Measurements from ENCODE around the gene TRIM13.

- TF ChIP-seq, protein P1, sequence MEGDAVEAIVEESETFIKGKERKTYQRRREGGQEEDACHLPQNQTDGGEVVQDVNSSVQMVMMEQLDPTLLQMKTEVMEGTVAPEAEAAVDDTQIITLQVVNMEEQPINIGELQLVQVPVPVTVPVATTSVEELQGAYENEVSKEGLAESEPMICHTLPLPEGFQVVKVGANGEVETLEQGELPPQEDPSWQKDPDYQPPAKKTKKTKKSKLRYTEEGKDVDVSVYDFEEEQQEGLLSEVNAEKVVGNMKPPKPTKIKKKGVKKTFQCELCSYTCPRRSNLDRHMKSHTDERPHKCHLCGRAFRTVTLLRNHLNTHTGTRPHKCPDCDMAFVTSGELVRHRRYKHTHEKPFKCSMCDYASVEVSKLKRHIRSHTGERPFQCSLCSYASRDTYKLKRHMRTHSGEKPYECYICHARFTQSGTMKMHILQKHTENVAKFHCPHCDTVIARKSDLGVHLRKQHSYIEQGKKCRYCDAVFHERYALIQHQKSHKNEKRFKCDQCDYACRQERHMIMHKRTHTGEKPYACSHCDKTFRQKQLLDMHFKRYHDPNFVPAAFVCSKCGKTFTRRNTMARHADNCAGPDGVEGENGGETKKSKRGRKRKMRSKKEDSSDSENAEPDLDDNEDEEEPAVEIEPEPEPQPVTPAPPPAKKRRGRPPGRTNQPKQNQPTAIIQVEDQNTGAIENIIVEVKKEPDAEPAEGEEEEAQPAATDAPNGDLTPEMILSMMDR (IDR thresholded peaks at IDR 0.05) = no peak
- TF ChIP-seq, protein P2, sequence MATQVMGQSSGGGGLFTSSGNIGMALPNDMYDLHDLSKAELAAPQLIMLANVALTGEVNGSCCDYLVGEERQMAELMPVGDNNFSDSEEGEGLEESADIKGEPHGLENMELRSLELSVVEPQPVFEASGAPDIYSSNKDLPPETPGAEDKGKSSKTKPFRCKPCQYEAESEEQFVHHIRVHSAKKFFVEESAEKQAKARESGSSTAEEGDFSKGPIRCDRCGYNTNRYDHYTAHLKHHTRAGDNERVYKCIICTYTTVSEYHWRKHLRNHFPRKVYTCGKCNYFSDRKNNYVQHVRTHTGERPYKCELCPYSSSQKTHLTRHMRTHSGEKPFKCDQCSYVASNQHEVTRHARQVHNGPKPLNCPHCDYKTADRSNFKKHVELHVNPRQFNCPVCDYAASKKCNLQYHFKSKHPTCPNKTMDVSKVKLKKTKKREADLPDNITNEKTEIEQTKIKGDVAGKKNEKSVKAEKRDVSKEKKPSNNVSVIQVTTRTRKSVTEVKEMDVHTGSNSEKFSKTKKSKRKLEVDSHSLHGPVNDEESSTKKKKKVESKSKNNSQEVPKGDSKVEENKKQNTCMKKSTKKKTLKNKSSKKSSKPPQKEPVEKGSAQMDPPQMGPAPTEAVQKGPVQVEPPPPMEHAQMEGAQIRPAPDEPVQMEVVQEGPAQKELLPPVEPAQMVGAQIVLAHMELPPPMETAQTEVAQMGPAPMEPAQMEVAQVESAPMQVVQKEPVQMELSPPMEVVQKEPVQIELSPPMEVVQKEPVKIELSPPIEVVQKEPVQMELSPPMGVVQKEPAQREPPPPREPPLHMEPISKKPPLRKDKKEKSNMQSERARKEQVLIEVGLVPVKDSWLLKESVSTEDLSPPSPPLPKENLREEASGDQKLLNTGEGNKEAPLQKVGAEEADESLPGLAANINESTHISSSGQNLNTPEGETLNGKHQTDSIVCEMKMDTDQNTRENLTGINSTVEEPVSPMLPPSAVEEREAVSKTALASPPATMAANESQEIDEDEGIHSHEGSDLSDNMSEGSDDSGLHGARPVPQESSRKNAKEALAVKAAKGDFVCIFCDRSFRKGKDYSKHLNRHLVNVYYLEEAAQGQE (IDR thresholded peaks at IDR 0.05; ENCODE audit: insufficient read depth in 1 of 2, low read depth in 2 of 2, low read length in 1 of 2) = no peak
Observed at GRCh38 chr13:49956131-49956530, 40.7 kb upstream of the TRIM13 start.

All from Panc1 (cell line).